Activated CD4-positive, alpha-beta T cell treated with anti-CD3 and anti-CD28 coated beads, Interleukin-2, amount 10 ng/mL, durations not matched to agents 7 days and 5 days (primary cell): ENCODE measurements around the gene CCP110. TPM values are rescaled to one million over a fixed set of nuclear protein-coding genes. Genes with fewer than 3 reads are reported as not detected.

Experiments used
- CTCF ChIA-PET: fragments of 350-600 bp; sonication (Branson Sonifier 250); formaldehyde crosslinking; loops from one replicate; lab custom pipeline; 2021; ENCODE audit warnings: antibody characterized with exemption; lab: Charles Lee
- POLR2A ChIA-PET: fragments of 350-600 bp; sonication (Branson Sonifier 250); formaldehyde crosslinking; loops from one replicate; lab custom pipeline; 2021; ENCODE audit warnings: antibody characterized with exemption; lab: Charles Lee
- DNase-seq: peaks from one replicate; pipeline ENCODE4 v3.0.0-alpha.2; 2020
- H3K27ac Mint-ChIP-seq: one replicate; pipeline ENCODE4 v1.8.0; 2021; ENCODE audit warnings: mild to moderate bottlenecking, moderate library complexity, mixed read lengths
- H3K27me3 Mint-ChIP-seq: one replicate; pipeline ENCODE4 v1.8.0; 2021; ENCODE audit warnings: mixed read lengths
- H3K36me3 Mint-ChIP-seq: one replicate; pipeline ENCODE4 v1.8.0; 2021; ENCODE audit warnings: low read depth, mixed read lengths
- H3K4me1 Mint-ChIP-seq: one replicate; pipeline ENCODE4 v1.8.0; 2021; ENCODE audit warnings: mixed read lengths
- H3K4me3 Mint-ChIP-seq: one replicate; pipeline ENCODE4 v1.8.0; 2021; ENCODE audit warnings: mild to moderate bottlenecking, moderate library complexity, mixed read lengths
- H3K9me3 Mint-ChIP-seq: one replicate; pipeline ENCODE4 v1.8.0; 2021; ENCODE audit warnings: mixed read lengths
- total RNA-seq, 2 experiments: library from RNA; stranded (reverse); gene quantifications; one replicate each; pipeline ENCODE4 v1.2.3, GENCODE V29; 2021

The CCP110 gene
- total RNA-seq, 2 experiments from 2014 or later = 35.9 to 50.6 TPM

DNA sequence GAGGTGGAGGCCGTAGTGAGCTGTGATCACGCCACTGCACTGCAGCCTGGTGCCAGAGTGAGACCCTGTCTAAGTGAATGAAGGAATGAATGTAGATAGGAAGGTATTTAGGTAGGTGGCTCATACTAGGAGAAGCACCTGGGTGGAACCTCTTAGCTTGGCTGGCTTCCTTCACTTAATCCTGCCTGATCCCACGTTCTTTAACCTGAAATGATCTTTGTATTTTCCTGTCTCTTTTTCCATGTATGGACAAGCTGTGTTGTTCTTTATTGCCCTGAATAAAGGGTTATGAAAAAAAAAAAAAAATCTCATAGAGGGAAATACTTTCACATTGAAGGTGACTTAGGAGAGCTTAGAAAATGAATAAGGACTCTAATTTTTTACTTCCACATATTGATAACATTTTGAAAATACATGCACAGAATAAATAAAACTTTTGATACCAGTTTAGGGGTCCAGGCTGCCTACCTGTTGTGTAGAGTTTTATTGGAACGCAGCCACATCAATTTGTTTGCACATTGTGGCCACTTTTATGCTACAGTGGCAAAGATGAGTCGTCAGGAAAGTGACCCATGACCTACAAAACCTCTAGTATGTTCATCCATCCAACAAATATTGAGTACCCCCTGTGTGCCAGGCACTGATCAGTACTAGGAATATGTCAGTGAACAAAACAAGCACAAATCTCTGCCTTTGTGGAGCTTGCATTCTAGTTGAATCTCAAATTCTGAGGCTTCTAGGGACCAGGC lies 76.4 kb downstream of the CCP110 start:
- Mint-ChIP-seq H3K36me3 (peaks cover 14% of the 10 kb centered on the region), H3K27ac (no peak overlapping the region), H3K4me1 (peaks cover 5% of the 10 kb centered on the region), H3K4me3 (no peak overlapping the region), H3K27me3 (no peaks in the 10 kb centered on the region), H3K9me3 (no peaks in the 10 kb centered on the region)
- ChIA-PET CTCF (interaction anchor here (0.6 to 3.9 kb wide), 7 partner anchors 15 to 801 kb away, joined by 3 to 16 read pairs (median 4); no protein-coding TSS in a partner anchor), POLR2A (no interaction called here)
- DNase-seq = no peak

DNA sequence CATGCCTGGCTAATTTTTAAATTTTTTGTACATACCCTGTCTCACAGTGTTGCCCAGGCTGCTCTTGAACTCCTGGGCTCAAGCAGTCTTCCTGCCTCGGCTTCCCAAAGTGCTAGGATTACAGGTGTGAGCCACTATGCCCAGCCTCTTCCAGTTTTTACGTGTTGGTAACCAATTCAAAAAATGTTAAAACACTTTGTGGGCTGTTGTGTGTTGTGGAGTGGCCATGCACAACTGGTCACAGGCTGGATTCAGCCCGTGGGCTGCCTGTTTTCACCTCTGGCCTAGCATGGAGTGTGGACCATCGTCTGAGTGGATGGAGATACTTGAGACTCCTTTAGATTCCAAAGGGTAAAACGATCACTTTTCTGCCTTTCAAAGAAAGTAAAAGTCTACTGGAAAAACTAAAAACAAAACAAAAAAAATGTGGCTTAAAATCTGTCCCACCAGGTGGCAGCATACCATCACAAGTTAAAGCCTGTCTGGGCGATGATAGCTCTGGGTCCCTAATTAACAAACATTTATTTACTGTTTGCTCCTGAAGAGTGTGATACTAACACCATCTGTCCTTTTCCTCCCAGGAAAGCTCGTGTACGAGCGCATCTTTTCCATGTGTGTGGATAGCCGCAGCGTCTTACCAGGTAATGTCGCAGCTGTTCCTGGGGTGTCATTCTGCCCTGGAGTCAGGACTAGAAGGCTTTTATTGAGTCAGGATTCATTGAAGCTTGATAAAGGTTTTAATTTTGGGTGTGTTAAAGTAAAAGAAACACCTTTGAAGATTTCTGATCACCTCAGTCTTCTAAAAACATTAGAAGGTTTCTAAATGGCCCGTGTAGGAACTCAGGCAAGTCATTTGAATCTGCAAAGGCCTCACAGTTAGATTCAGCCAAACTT lies 77.6 kb downstream of the CCP110 start:
- Mint-ChIP-seq H3K4me3 (no peak overlapping the region), H3K36me3 (peaks cover 22% of the 10 kb centered on the region), H3K27ac (no peak overlapping the region), H3K9me3 (no peaks in the 10 kb centered on the region), H3K4me1 (peaks cover 5% of the 10 kb centered on the region), H3K27me3 (no peaks in the 10 kb centered on the region)
- ChIA-PET POLR2A (interaction anchor here (0.7 kb wide), 1 partner anchor 283 kb away, joined by 3 read pairs; the partner anchor contains the start of gene GPRC5B), CTCF (interaction anchor here (0.6 to 3.9 kb wide), 9 partner anchors 12 to 1137 kb away, joined by 3 to 16 read pairs (median 4); no protein-coding TSS in a partner anchor)
- peak; percentile 46 for DNase-seq

Other genes with a start within 250 kb of the CCP110 start
- not detected for gene CLEC19A, start 238.2 kb upstream of the CCP110 start, total RNA-seq
- not detected for gene TMC5, start 106.1 kb upstream of the CCP110 start, total RNA-seq
- gene GDE1, start 1.8 kb upstream of the CCP110 start, total RNA-seq = 10 to 100 TPM; 22.9 to 24.6 TPM
- 10 to 100 TPM; 59.3 to 59.6 TPM for gene VPS35L, start 31.8 kb downstream of the CCP110 start, total RNA-seq
- 10 to 100 TPM; 16.8 TPM for gene KNOP1, start 194.3 kb downstream of the CCP110 start, total RNA-seq
- 1 to 10 TPM; 1.1 to 1.5 TPM for gene IQCK, start 194.3 kb downstream of the CCP110 start, total RNA-seq